GM04503 (cell line): Measurements from ENCODE around the gene EIF4EBP2.

Source experiments
- DNase-seq: peaks from one replicate; pipeline ENCODE4 v3.0.0-alpha.2; 2012; ENCODE audit warnings: low read depth

EIF4EBP2 gene

GRCh38 chr10:70461397-70462348 lies 57.7 kb downstream of the EIF4EBP2 start:
- DNase-seq: no peak

GRCh38 chr10:70462349-70462984 lies 58.5 kb downstream of the EIF4EBP2 start:
- DNase-seq: no peak

- no peak for DNase-seq
These were observed 61.3 kb downstream of the EIF4EBP2 start for GRCh38 chr10:70465278-70465677.

GRCh38 chr10:70465832-70466231 lies 61.9 kb downstream of the EIF4EBP2 start:
- DNase-seq: no peak

GRCh38 chr10:70466951-70467350 lies 63.0 kb downstream of the EIF4EBP2 start:
- DNase-seq: no peak

- no peak for DNase-seq
These were observed 69.0 kb downstream of the EIF4EBP2 start for GRCh38 chr10:70472799-70473454.

- DNase-seq: no peak
These were observed 70.8 kb downstream of the EIF4EBP2 start for GRCh38 chr10:70474780-70475179.

GRCh38 chr10:70475661-70476060 lies 71.7 kb downstream of the EIF4EBP2 start:
- no peak for DNase-seq

GRCh38 chr10:70476249-70477035 lies 72.5 kb downstream of the EIF4EBP2 start:
- no peak for DNase-seq

GRCh38 chr10:70477661-70478162 lies 73.8 kb downstream of the EIF4EBP2 start:
- DNase-seq: no peak
